GM10248 (cell line): Measurements from ENCODE around the gene BPIFA3.

Experiments
- CTCF ChIA-PET: fragments of 300-600 bp; sonication (Branson Sonifier 250); formaldehyde crosslinking; extraction: SDS; loops from one replicate; lab custom pipeline; 2021; ENCODE audit warnings: antibody characterized with exemption; lab: Yijun Ruan, JAX
- POLR2A ChIA-PET: fragments of 350-650 bp; sonication (Branson Sonifier 250); formaldehyde crosslinking; extraction: SDS; loops from one replicate; lab custom pipeline; 2020; ENCODE audit warnings: antibody characterized with exemption; lab: Yijun Ruan, JAX
- DNase-seq: peaks from one replicate; pipeline ENCODE4 v3.0.0; 2012; ENCODE audit errors: extremely low spot score
- CTCF ChIP-seq: IDR thresholded peaks from 2 replicates; pipeline ENCODE4 v1.5.1; 2012; ENCODE audit warnings: mild to moderate bottlenecking, low read depth; ENCODE audit errors: extremely low read depth, missing control alignments, control extremely low read depth

Gene BPIFA3

GRCh38 chr20:33259371-33259770 is 42.2 kb downstream of the BPIFA3 start:
- no peak for DNase-seq
- ChIA-PET CTCF (interaction anchor here (1.1 kb wide), 2 partner anchors 15 to 23 kb away, joined by 3 read pairs; no protein-coding TSS in a partner anchor), POLR2A (no interaction called here)
- TF ChIP-seq CTCF: no peak

- CTCF ChIA-PET: no interaction called here
- DNase-seq: no peak
- POLR2A ChIA-PET: no interaction called here
- TF ChIP-seq CTCF: no peak
Measured at GRCh38 chr20:33261465-33261864, 44.3 kb downstream of the BPIFA3 start.

- peak; percentile 6 for TF ChIP-seq CTCF
- ChIA-PET CTCF (interaction anchor here (0.8 to 1.2 kb wide), 4 partner anchors 12 to 167 kb away, joined by 3 read pairs; no protein-coding TSS in a partner anchor), POLR2A (interaction anchor here (0.6 kb wide), 1 partner anchor 874 kb away, joined by 5 read pairs; no protein-coding TSS in a partner anchor)
- DNase-seq: no peak
Measured at GRCh38 chr20:33262658-33263065, 45.5 kb downstream of the BPIFA3 start.

DNA sequence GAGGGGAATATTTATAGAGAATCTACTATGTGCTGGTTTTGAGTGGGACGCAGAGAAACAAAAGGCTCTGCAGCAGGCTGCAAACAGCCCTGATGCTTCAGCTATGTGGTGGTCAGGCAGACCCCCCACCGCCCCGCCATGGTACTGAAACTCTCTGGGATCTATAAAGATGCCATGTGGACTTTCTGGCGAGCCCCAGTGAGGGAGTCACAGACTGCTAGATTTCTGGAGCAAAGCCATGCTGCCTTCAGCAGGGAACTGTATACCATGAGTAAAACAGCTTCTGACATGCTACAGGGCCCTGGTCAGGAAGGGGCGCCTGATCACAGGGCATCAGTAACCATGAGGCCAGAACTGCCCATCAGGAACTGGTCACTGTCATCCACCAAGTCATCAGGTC is 46.6 kb downstream of the BPIFA3 start:
- CTCF ChIA-PET: interaction anchor here (1.4 kb wide), 1 partner anchor 12 kb away, joined by 4 read pairs; no protein-coding TSS in a partner anchor
- POLR2A ChIA-PET: no interaction called here
- no peak for DNase-seq
- no peak for TF ChIP-seq CTCF

- TF ChIP-seq CTCF: no peak
- ChIA-PET CTCF (no interaction called here), POLR2A (no interaction called here)
Measured at GRCh38 chr20:33267701-33268100, 50.5 kb downstream of the BPIFA3 start.

DNA sequence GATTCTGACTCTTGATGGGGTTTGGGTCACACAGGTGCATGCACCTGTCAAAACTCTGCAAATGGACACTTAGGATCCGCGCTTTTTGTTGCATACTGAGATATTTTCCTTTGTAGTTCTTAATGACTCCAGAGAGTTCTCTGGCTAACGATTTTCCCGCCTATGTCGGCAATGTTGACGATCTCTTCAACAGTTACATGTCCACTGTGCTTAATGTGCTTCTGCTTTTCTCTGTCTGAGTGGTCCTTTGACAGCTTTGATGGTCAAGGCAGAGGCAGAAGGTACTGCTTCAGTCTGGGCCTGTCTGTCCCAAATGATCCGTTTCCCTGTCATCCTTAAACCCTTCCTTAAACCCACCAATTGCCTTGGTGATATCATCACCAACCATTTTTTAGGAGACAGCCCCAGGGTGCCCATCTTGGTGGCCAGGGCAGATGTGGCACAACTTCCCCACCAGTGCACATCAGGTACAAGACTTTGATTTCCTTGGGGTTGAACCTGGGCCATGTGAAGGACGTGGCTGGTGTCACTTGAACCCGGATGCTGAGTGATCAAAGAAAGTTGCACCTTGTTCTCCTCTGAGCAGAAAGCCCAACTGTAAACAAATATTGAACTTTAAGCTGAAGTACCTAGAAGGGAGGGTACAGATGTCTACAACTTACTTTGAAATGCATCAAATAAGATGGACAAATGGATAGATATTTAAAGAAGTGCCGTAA is 55.2 kb downstream of the BPIFA3 start:
- ChIA-PET CTCF (no interaction called here), POLR2A (no interaction called here)
- no peak for DNase-seq
- TF ChIP-seq CTCF: no peak

More at GRCh38 chr20:33267701-33268100, 50.5 kb downstream of the BPIFA3 start:
- no peak for DNase-seq
